ENCODE results near the gene EXD2. TPM values are rescaled to one million over a fixed set of nuclear protein-coding genes. Genes with fewer than 3 reads are reported as not detected.

The EXD2 gene
- total and polyA plus RNA-seq, 2 of the 13 experiments (the other 11 are each of a cell fraction or from before 2014, with no cell fraction given): 9.5 to 15.1 TPM

DNA sequence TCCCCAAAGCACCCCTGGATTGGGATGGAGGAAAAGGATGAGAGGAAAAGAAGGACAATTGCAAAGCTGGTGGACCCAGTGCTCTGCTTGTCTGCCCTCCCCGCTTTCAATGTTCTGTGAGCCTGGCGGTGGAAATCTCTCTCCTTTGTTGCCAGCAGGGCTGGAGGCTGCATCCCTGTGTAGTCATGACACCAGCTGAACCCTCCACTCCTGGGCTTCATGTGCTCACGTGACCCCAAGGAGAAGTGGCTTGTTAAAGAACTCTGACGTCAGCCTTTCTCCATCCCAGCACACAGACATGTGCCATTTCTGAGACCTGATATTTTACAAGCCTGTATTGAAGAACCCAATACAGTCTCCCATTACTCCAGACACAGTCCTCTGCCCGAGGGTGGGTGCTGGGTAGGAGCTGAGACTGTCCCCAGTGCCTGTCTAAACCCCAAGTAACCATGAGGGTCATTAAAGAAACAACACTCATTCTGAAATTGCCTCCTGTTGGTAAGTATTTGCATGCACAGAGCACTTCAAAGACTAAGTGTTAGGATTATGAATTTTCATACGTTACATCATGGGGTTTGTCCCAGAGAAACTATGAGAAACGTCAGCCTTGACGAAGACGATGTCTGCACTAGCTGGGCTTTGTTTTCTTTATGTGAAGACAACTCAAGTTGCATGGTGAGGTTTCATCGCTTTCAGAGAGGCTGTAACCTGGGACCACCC, 90.3 kb downstream of the EXD2 start:
- Histone ChIP-seq H3K79me2 (ENCODE audit: insufficient read depth, low read length) (no peaks in the 10 kb centered on the region), H3K4me3 (replicated peaks in 1 of 3; ENCODE audit: insufficient read depth in 1 of 3, low read depth in 2 of 3, low read length in 3 of 3) (no peak overlapping the region), H4K20me1 (ENCODE audit: insufficient read depth, low read length) (no peaks in the 10 kb centered on the region), H3K4me2 (ENCODE audit: low read depth, low read length) (no peak overlapping the region), H2AFZ (ENCODE audit: low read length) (no peak overlapping the region), H3K4me1 (ENCODE audit: insufficient read depth, low read length) (peaks cover 5% of the 10 kb centered on the region; the same call in 1 of the 2 replicates), H3K9ac (ENCODE audit: insufficient read depth, low read depth, low read length) (no peak overlapping the region), H3K27me3 (ENCODE audit: control insufficient read depth in 1 of 2, insufficient read depth in 2 of 2, low read length in 2 of 2) (no peaks in the 10 kb centered on the region), H3K9me3 (ENCODE audit: low read length) (no peaks in the 10 kb centered on the region), H3K27ac (ENCODE audit: extremely low read length, insufficient read depth, low read length) (no peak overlapping the region), H3K36me3 (replicated peaks in 1 of 2; ENCODE audit: control insufficient read depth in 1 of 2, insufficient read depth in 2 of 2, low read length in 2 of 2) (no peaks in the 10 kb centered on the region)
- FAIRE-seq (no peak), ATAC-seq (no peak), DNase-seq (ENCODE audit: low spot score) (no peak)
- in situ Hi-C loops (cut with HindIII; ENCODE audit: extremely low pct_ligation_motif_present, low pct_unique_long_range_greater_than_20kb): no loop called here
- peak; percentile 71 for TF ChIP-seq CREB1 (IDR thresholded peaks at IDR 0.05)
- TF ChIP-seq CREB1 (CRISPR knock-in tag; IDR thresholded peaks at IDR 0.05): no peak
- no peak for TF ChIP-seq ZNF432 (CRISPR knock-in tag; IDR thresholded peaks at IDR 0.05; ENCODE audit: borderline replicate concordance)
- TF ChIP-seq FLYWCH1 (CRISPR knock-in tag; IDR thresholded peaks at IDR 0.05): no peak
- TF ChIP-seq, protein P1, sequence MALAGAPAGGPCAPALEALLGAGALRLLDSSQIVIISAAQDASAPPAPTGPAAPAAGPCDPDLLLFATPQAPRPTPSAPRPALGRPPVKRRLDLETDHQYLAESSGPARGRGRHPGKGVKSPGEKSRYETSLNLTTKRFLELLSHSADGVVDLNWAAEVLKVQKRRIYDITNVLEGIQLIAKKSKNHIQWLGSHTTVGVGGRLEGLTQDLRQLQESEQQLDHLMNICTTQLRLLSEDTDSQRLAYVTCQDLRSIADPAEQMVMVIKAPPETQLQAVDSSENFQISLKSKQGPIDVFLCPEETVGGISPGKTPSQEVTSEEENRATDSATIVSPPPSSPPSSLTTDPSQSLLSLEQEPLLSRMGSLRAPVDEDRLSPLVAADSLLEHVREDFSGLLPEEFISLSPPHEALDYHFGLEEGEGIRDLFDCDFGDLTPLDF (CRISPR knock-in tag; IDR thresholded peaks at IDR 0.05): no peak
- TF ChIP-seq, protein P2, sequence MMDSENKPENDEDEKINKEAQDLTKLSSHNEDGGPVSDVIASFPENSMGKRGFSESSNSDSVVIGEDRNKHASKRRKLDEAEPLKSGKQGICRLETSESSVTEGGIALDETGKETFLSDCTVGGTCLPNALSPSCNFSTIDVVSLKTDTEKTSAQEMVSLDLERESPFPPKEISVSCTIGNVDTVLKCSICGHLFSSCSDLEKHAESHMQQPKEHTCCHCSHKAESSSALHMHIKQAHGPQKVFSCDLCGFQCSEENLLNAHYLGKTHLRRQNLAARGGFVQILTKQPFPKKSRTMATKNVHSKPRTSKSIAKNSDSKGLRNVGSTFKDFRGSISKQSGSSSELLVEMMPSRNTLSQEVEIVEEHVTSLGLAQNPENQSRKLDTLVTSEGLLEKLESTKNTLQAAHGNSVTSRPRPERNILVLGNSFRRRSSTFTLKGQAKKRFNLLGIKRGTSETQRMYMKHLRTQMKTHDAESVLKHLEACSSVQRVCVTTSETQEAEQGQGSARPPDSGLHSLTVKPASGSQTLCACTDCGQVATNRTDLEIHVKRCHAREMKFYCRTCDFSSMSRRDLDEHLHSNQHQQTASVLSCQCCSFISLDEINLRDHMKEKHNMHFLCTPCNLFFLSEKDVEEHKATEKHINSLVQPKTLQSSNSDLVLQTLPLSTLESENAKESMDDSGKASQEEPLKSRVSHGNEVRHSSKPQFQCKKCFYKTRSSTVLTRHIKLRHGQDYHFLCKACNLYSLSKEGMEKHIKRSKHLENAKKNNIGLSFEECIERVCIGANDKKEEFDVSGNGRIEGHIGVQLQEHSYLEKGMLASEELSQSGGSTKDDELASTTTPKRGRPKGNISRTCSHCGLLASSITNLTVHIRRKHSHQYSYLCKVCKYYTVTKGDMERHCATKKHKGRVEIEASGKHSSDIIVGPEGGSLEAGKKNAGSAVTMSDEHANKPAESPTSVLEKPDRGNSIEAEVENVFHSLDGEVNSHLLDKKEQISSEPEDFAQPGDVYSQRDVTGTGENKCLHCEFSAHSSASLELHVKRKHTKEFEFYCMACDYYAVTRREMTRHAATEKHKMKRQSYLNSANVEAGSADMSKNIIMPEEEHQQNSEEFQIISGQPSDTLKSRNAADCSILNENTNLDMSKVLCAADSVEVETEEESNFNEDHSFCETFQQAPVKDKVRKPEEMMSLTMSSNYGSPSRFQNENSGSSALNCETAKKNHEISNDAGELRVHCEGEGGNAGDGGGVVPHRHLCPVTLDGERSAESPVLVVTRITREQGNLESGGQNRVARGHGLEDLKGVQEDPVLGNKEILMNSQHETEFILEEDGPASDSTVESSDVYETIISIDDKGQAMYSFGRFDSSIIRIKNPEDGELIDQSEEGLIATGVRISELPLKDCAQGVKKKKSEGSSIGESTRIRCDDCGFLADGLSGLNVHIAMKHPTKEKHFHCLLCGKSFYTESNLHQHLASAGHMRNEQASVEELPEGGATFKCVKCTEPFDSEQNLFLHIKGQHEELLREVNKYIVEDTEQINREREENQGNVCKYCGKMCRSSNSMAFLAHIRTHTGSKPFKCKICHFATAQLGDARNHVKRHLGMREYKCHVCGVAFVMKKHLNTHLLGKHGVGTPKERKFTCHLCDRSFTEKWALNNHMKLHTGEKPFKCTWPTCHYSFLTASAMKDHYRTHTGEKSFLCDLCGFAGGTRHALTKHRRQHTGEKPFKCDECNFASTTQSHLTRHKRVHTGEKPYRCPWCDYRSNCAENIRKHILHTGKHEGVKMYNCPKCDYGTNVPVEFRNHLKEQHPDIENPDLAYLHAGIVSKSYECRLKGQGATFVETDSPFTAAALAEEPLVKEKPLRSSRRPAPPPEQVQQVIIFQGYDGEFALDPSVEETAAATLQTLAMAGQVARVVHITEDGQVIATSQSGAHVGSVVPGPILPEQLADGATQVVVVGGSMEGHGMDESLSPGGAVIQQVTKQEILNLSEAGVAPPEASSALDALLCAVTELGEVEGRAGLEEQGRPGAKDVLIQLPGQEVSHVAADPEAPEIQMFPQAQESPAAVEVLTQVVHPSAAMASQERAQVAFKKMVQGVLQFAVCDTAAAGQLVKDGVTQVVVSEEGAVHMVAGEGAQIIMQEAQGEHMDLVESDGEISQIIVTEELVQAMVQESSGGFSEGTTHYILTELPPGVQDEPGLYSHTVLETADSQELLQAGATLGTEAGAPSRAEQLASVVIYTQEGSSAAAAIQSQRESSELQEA (CRISPR knock-in tag; IDR thresholded peaks at IDR 0.05; ENCODE audit: not compliant biosample characterization): no peak
- ChIA-PET CTCF (ENCODE audit: low intra/inter-chr PET ratio, low total read pairs) (no interaction called here), POLR2A (no interaction called here)
- intact Hi-C loops (cut with micrococcal nuclease; ENCODE audit: unreplicated experiment): no loop called here
- WGBS (ENCODE audit: low lambda C conversion rate): 43% methylated on average over 8 of the region's 10 CpGs
- no TSS peak for BruUV-seq (replicated peaks)

Measured in HepG2 (cell line).